Esophagus squamous epithelium (tissue), 5 donors: Measurements from ENCODE around the gene BHMT. TPM values are rescaled to one million over a fixed set of nuclear protein-coding genes. Genes with fewer than 3 reads are reported as not detected.

Experiments
- DNase-seq: peaks from one replicate; lab custom pipeline; 2025; lab: John Stamatoyannopoulos, UW
- H3K27ac ChIP-seq, 4 donors: fragments of 200-600 bp; sonication (generic); one replicate each; pipeline ENCODE4 v1.5.1; 2016 to 2019; ENCODE audit warnings: mild to moderate bottlenecking in 1 of 4
- H3K27me3 ChIP-seq, 4 donors: fragments of 200-600 bp; sonication (generic); 1 replicate in 3 of 4; 2 replicates in 1 of 4; pipeline versions ENCODE4 v1.5.1 to v1.6.0; 2017 to 2021; ENCODE audit warnings: antibody characterized with exemption in 1 of 4
- H3K36me3 ChIP-seq, 3 donors: fragments of 200-600 bp; sonication (generic); one replicate each; pipeline ENCODE4 v1.5.1; 2016 to 2019
- H3K4me1 ChIP-seq, 3 donors: fragments of 200-600 bp; sonication (generic); one replicate each; pipeline ENCODE4 v1.5.1; 2017 to 2019
- H3K4me3 ChIP-seq, 4 donors: fragments of 200-600 bp; sonication (generic); 1 replicate in 3 of 4; 2 replicates in 1 of 4; pipeline ENCODE4 v1.5.1; 2016 to 2019; ENCODE audit warnings: mild to moderate bottlenecking in 2 of 4, moderate library complexity in 1 of 4
- H3K9me3 ChIP-seq, 3 donors: fragments of 200-600 bp; sonication (generic); one replicate each; pipeline ENCODE4 v1.5.1; 2016 to 2019
- POLR2A ChIP-seq, 4 donors: fragments of 450-650 bp; IDR thresholded peaks; one replicate each; pipeline ENCODE4 v1.6.1; 2017; ENCODE audit warnings: antibody characterized with exemption in 4 of 4, mild to moderate bottlenecking in 4 of 4, moderate library complexity in 3 of 4
- WGBS, 2 donors: methylation state at CpG; one replicate each; pipeline ENCODE4 v1.1.5; 2018; 5-methylcytosine and 5-hydroxymethylcytosine counted together
- intact Hi-C: fragments of 100-400 bp; cut with DNase I; formaldehyde crosslinking; loops from one replicate; pipeline ENCODE4 v1.15.0; 2022
- total RNA-seq, 4 donors: library from RNA; depleted of rRNA; stranded (reverse); fragments of >200 nt; gene quantifications; one replicate each; pipeline ENCODE4 v1.1.0, GENCODE V29; 2016
- TF ChIP-seq, protein P1 (sequence below), 6 experiments: fragments of 450-650 bp in 4 of 6; fragments of 200-600 bp in 2 of 6; sonication (generic) in 2 of 6; IDR thresholded peaks; one replicate each; pipeline ENCODE4 v1.5.1; 2016 to 2019; ENCODE audit warnings: antibody characterized with exemption in 6 of 6, mild to moderate bottlenecking in 4 of 6, moderate library complexity in 4 of 6
- donor health status: DM: yes; HTN: yes; CAD: no.

The BHMT gene
- total RNA-seq, 4 donors from 2014 or later = 0.95 to 1.2 TPM; not detected in 2

DNA sequence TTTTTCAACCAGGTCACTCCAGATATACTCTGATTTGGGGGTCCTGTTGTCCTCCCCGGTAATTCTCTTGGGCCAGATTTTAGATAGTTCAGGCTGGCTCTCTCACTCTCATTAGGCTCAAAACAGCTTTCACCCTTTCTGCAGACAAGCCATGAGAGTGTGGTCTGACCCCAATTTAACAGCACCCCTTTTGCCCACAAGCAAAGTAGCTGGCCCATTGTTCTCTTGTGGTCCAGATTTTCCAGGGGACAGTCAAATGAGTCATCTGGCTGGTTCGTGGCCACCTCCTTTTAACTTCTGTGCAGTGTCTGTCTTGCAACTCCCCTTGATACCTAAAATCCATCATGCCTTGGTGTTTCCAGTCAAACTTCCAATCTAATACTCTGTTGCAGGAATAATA, 25.5 kb upstream of the BHMT start:
- no peak for DNase-seq
- intact Hi-C loops = no loop called here
- 55 to 64% methylated on average over 2 of the region's 2 CpGs for WGBS, 2 donors
- H3K36me3 ChIP-seq = no peaks in the 10 kb centered on the region
- H3K4me1 ChIP-seq = no peaks in the 10 kb centered on the region
- no peak overlapping the region for H3K4me3 ChIP-seq
- no peaks in the 10 kb centered on the region for H3K9me3 ChIP-seq
- no peak overlapping the region for H3K27ac ChIP-seq
- H3K27me3 ChIP-seq = no peaks in the 10 kb centered on the region
- TF ChIP-seq, protein P1, sequence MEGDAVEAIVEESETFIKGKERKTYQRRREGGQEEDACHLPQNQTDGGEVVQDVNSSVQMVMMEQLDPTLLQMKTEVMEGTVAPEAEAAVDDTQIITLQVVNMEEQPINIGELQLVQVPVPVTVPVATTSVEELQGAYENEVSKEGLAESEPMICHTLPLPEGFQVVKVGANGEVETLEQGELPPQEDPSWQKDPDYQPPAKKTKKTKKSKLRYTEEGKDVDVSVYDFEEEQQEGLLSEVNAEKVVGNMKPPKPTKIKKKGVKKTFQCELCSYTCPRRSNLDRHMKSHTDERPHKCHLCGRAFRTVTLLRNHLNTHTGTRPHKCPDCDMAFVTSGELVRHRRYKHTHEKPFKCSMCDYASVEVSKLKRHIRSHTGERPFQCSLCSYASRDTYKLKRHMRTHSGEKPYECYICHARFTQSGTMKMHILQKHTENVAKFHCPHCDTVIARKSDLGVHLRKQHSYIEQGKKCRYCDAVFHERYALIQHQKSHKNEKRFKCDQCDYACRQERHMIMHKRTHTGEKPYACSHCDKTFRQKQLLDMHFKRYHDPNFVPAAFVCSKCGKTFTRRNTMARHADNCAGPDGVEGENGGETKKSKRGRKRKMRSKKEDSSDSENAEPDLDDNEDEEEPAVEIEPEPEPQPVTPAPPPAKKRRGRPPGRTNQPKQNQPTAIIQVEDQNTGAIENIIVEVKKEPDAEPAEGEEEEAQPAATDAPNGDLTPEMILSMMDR (IDR thresholded peaks at IDR 0.05) = no peak
- no peak for TF ChIP-seq POLR2A (IDR thresholded peaks at IDR 0.05)

DNA sequence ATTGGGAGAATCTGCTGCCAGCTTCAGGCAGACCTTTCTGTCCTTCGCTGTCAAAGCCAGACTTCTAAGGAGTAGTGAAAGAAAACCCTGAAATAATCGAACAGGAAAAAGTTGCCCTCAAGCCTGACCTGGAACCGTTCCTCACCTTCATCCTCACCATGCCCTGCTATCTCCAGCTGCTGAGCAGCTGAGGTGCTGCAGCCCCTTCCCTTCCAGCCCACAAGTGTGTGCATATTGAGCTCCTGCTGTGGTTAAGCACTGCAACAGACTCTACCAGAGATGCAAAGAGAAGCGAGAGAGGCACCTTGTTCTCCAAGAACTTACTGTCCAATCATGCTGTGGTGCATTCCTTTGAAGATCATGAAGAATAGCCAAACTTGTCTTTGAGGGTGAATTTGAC, 23.1 kb upstream of the BHMT start:
- WGBS, 2 donors = 68 to 79% methylated on average over 3 to 4 of the region's 4 CpGs
- Histone ChIP-seq H3K9me3 (no peaks in the 10 kb centered on the region), H3K4me3 (no peak overlapping the region), H3K36me3 (no peaks in the 10 kb centered on the region), H3K27ac (no peak overlapping the region), H3K27me3 (no peaks in the 10 kb centered on the region), H3K4me1 (no peaks in the 10 kb centered on the region)
- no peak for DNase-seq
- TF ChIP-seq, protein P1 (IDR thresholded peaks at IDR 0.05) = no peak
- TF ChIP-seq POLR2A (IDR thresholded peaks at IDR 0.05) = no peak
- intact Hi-C loops = no loop called here

DNA sequence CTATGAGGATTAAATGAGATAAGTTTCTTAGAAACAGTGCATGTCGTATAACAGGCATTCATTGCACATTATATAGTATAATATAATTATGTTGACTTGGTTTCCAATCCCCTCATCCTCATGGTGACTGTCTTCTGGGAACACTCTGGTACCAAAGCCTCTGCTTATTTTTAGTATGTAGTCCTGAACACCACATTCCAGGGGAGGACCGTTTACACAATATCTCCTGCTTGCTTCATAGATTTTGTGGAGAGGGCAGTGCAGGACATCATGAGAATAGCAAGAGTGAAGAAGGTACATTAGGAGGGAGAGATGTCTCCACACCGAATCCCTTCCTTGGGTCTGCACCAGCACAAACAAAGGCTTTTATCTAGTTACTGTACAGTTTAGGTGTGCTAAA, 20.5 kb upstream of the BHMT start:
- DNase-seq = no peak
- H3K27ac ChIP-seq = no peak overlapping the region
- H3K4me1 ChIP-seq = no peaks in the 10 kb centered on the region
- no peak for TF ChIP-seq POLR2A (IDR thresholded peaks at IDR 0.05)
- TF ChIP-seq, protein P1 (IDR thresholded peaks at IDR 0.05) = no peak
- intact Hi-C loops = no loop called here
- H3K9me3 ChIP-seq = no peaks in the 10 kb centered on the region
- no peaks in the 10 kb centered on the region for H3K27me3 ChIP-seq
- no peaks in the 10 kb centered on the region for H3K36me3 ChIP-seq
- H3K4me3 ChIP-seq = no peak overlapping the region
- WGBS, 2 donors = 55 to 68% methylated on average over 3 of the region's 3 CpGs

DNA sequence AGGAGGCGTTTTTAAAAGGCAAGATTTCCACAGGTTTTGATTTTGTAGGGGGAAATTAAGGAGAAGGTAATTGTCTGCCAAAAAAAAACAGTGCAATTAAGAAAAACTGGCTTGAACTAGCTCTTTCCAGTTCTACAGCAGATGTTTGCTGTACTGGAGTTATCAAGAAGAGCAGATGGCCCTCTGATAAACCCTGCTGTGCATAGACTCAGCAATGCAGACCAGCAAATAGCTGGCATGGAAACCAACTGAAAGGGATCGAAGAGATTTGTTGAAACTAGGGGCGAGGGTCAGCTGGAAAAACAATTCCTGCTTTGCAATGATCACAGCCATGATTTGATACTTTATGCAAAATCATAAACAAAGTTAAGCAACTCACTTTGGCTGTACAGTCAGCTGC, 17.8 kb upstream of the BHMT start:
- Histone ChIP-seq H3K4me1 (no peaks in the 10 kb centered on the region), H3K4me3 (no peak overlapping the region), H3K27ac (no peak overlapping the region), H3K9me3 (no peaks in the 10 kb centered on the region), H3K36me3 (no peaks in the 10 kb centered on the region), H3K27me3 (no peaks in the 10 kb centered on the region)
- 64 to 68% methylated on average over 3 of the region's 3 CpGs for WGBS, 2 donors
- no peak for TF ChIP-seq POLR2A (IDR thresholded peaks at IDR 0.05)
- TF ChIP-seq, protein P1 (IDR thresholded peaks at IDR 0.05) = no peak
- DNase-seq = no peak
- intact Hi-C loops = no loop called here

DNA sequence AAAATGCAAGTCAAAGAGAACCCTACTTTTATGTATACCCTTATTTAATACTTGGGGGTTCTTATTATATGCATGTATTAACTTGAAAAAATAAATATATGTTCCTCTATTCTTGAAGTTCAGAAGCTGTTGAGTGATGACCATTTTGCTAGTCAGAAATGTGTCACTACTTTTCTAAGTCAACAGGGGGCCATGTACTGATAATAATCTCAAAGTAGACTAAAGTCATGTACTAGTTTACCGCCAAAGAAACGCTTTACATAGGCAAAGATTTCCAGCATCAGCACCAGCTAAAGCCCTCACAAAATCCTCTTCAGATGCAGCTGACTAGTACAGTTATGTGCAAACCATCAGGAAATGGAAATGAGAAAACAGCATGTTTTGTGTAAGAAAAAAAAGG, 5.7 kb upstream of the BHMT start:
- intact Hi-C loops = no loop called here
- H3K36me3 ChIP-seq = no peaks in the 10 kb centered on the region
- DNase-seq = no peak
- H3K4me1 ChIP-seq = peaks cover 0 to 9% (median 3%) of the 10 kb centered on the region in 3 donors
- 91 to 96% methylated on average over 2 of the region's 2 CpGs for WGBS, 2 donors
- peaks cover 0 to 16% (median 0%) of the 10 kb centered on the region in 4 donors for H3K27me3 ChIP-seq
- H3K9me3 ChIP-seq = no peaks in the 10 kb centered on the region
- no peak for TF ChIP-seq POLR2A (IDR thresholded peaks at IDR 0.05)
- TF ChIP-seq, protein P1 (IDR thresholded peaks at IDR 0.05) = no peak
- H3K4me3 ChIP-seq = no peak overlapping the region
- no peak overlapping the region for H3K27ac ChIP-seq
